Astrocyte of the spinal cord (primary cell): Measurements from ENCODE around the gene ANKS1B.
A peak's percentile ranks its signal among the peaks of the same experiment; 100 is the strongest.
"Not testable (repeated sequence)": the region's sequence is repeated elsewhere in the genome, so short reads cannot be mapped to it uniquely, and the experiment has no call there.

Experiments used
- DNase-seq: peaks from one replicate; pipeline ENCODE4 v3.0.0; 2011; ENCODE audit warnings: low read depth, low spot score
- H3K4me3 ChIP-seq: 2 replicates; pipeline ENCODE4 v1.5.1; 2011; ENCODE audit warnings: low read depth, mild to moderate bottlenecking, low read length, moderate library complexity
- in situ Hi-C: cut with HindIII; loops from 2 replicates; pipeline ENCODE4 v1.10.0; 2017; ENCODE audit warnings: low sequenced_read_pairs
- TF ChIP-seq, protein P1 (sequence below): IDR thresholded peaks from 2 replicates; pipeline ENCODE4 v1.5.1; 2012; ENCODE audit warnings: low read depth, mild to moderate bottlenecking, low read length, inconsistent platforms

ANKS1B gene

DNA sequence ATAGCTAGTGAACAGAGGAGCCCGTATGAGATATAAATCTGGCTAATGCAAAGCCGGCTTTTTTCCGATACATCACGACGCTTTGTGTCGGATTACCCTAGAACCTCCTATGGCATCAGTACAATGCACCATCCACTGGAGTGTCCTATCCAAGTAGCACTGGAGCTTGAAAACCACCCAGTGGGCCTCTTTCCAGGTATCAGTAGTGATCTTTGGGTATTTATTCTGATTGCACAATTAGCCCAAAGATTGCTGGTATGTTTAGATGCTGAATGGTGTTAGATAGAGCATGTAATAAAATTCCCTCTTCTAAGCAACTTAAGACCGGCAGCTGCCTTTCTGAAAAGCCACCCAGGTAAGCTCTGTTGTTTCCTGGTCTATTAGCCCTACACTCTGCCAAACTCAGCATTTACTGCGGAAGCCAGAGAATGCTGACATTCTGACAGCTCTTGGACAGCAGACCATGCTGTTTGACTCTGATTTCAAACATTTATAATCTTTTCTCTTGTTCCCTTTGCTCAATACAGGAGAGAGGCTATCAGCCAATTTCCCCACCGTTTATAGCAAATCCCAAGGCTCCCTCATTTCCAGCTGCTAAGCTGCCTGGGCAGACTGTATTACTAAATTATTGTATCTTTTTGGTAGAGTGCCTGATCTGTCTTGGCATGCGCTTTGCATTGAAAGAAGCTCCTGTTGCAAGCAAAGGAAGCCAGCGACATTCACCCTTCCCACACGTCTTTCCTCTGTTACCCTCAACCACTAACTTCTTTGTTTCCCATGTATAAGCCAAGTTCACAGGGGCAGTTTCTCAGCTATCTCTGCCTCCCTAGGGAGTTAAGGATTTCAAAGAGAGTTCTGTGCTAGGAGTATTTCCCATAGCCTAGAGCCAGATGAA is 725.4 kb downstream of the ANKS1B start:
- no peak for DNase-seq
- in situ Hi-C loops = no loop called here
- TF ChIP-seq, protein P1, sequence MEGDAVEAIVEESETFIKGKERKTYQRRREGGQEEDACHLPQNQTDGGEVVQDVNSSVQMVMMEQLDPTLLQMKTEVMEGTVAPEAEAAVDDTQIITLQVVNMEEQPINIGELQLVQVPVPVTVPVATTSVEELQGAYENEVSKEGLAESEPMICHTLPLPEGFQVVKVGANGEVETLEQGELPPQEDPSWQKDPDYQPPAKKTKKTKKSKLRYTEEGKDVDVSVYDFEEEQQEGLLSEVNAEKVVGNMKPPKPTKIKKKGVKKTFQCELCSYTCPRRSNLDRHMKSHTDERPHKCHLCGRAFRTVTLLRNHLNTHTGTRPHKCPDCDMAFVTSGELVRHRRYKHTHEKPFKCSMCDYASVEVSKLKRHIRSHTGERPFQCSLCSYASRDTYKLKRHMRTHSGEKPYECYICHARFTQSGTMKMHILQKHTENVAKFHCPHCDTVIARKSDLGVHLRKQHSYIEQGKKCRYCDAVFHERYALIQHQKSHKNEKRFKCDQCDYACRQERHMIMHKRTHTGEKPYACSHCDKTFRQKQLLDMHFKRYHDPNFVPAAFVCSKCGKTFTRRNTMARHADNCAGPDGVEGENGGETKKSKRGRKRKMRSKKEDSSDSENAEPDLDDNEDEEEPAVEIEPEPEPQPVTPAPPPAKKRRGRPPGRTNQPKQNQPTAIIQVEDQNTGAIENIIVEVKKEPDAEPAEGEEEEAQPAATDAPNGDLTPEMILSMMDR = no peak
- no peak overlapping the region for H3K4me3 ChIP-seq

DNA sequence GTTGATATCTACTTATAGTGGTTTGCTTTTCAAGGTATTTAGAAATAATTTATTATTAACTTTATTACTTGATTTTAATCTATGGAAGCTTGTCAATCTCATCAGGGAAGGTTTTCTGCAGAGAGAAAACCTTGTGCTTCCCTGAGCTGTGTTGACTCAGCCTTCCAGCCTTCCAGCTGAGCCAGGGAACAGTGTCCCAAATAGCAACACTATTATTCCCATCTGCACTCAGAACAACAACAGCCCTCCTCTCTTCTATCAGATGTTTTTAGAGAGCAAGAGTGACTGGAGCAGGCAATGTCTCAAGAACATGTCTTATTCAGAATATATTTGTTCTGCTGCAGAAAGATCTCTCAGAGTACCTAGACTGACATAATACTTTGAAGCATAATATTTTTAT is 727.1 kb downstream of the ANKS1B start:
- H3K4me3 ChIP-seq = no peak overlapping the region
- DNase-seq = no peak
- TF ChIP-seq, protein P1 = no peak
- in situ Hi-C loops = no loop called here

DNA sequence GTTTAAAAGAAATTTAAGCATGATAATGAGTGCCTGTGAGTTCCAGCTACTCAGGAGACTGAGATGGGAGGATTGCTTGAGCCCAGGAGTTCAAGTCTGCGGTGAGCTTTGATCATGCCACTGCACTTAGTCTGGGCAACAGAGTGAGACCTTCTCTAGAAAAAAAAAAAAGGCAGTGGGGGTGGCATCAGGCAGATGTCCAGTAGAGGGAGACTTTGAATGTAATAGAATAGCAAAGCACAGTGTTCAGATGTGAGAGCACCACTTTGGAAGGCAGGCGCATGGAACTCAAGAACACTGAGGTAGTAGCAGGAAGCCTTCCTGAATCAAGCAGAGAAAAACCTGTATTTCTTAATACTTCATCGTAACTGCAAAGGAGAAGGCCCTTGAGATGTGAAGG is 731.7 kb downstream of the ANKS1B start:
- no peak for DNase-seq
- no peak overlapping the region for H3K4me3 ChIP-seq
- in situ Hi-C loops = no loop called here
- TF ChIP-seq, protein P1 = peak; percentile 17

DNA sequence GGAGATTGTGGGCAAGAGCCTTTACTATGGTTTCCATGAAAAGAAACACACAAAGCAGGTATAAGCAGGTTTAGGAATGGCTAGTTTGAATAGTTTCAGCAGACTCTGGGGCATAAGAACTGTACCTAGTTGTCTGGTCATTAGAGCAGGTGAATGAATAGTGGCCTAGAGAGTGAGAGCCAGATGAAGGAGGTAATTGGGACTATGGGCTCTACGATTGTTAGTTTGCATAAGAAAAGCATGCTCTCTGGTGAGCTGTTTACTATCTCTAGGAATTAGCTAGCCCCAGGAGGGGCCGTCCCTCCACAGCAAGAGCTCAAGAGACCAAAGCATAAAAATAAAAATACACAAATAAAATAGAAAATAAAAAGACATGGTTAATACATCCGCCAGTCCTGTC is 734.6 kb downstream of the ANKS1B start:
- in situ Hi-C loops = no loop called here
- no peak for DNase-seq
- TF ChIP-seq, protein P1 = no peak
- H3K4me3 ChIP-seq = no peak overlapping the region

DNA sequence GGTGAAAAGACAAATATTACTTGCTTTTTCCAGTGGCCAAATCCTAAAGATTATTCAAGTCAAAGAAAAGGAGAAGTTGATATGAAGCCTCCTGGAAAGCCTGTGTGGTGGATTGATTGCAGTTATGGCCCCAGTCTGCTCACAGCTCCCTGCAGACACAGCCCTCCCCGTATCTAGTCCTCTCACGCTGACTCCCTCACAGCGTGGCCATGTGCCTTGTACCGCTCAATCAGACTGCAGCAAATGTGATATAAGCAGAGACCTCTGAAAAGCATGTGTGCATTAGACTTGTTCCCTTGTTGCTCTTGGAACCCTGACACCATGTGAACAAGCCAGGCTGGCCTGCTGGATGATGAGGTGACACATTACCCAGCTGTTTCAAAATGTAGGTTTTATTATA is 735.2 kb downstream of the ANKS1B start:
- DNase-seq = no peak
- in situ Hi-C loops = no loop called here
- TF ChIP-seq, protein P1 = no peak
- no peak overlapping the region for H3K4me3 ChIP-seq

DNA sequence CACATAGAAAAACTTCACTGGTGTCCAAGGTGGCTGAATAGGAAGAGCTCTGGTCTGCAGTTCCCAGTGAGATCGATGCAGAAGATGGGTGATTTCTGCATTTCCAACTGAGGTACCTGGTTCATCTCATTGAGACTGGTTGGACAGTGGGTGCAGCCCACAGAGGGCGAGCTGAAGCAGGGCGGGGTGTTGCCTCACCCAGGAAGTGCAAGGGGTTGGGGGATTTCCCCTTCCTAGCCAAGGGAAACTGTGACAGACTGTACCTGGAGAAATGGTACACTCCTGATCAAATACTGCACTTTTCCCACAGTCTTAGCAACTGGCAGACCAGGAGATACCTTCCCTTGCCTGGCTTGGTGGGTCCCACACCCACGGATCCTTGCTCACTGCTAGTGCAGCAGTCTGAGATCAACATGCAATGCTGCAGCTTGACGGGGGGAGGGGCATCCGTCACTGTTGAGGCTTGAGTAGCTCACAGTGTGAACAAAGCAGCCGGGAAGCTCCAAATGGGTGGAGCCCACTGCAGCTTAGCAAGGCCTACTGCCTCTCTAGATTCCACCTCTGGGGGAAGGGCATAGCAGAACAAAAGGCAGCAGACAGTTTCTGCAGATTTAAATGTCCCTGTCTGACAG is 746.7 kb downstream of the ANKS1B start:
- in situ Hi-C loops, H3K4me3 ChIP-seq, DNase-seq: not testable (repeated sequence)

DNA sequence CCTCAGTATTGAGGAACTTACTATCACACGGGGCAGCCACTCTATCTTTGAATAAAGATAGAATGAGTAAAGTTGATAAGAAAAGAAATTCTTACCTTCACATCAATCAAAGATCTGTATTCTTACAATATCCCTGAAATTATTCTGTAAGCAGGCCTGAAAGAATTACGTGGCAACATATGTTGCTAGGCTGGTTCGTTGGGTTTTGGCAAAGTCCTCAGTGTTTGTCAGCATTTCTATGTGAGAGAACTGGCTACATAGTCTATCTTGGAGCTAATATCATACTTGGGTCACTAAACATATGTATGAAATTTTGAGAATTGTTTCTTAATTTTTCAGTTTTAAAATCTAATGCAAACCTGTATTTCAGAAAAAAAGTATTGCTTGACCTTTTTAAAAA is 749.4 kb downstream of the ANKS1B start:
- DNase-seq = no peak
- in situ Hi-C loops = no loop called here
- no peak overlapping the region for H3K4me3 ChIP-seq
- TF ChIP-seq, protein P1 = no peak
